ENCODE results near the gene THRAP3. TPM values are rescaled to one million over a fixed set of nuclear protein-coding genes. Genes with fewer than 3 reads are reported as not detected.

Gene THRAP3
- total RNA-seq, 1 experiment from 2014 or later: 86.8 TPM

GRCh38 chr1:36287595-36287994 lies 63.4 kb downstream of the THRAP3 start:
- H3K36me3 Mint-ChIP-seq (ENCODE audit: insufficient read depth, unreplicated experiment): peaks cover 80% of the 10 kb centered on the region
- POLR2A ChIA-PET: no interaction called here

GRCh38 chr1:36295390-36295789 lies 71.1 kb downstream of the THRAP3 start:
- Mint-ChIP-seq H3K36me3 (ENCODE audit: insufficient read depth, unreplicated experiment) (peaks cover 73% of the 10 kb centered on the region), H3K27ac (ENCODE audit: unreplicated experiment) (no peak overlapping the region)
- no peak for TF ChIP-seq CTCF (IDR thresholded peaks at IDR 0.05; ENCODE audit: insufficient read depth in 1 of 2, low read depth in 1 of 2, low read length in 1 of 2, severe bottlenecking in 1 of 2, unreplicated experiment in 1 of 2)

More at GRCh38 chr1:36287595-36287994, 63.4 kb downstream of the THRAP3 start:
- H3K9me3 Mint-ChIP-seq (ENCODE audit: unreplicated experiment): no peaks in the 10 kb centered on the region
- no peak overlapping the region for H3K4me3 Mint-ChIP-seq (ENCODE audit: unreplicated experiment)
- BruUV-seq (replicated peaks): no TSS peak
- no peak for TF ChIP-seq CTCF (IDR thresholded peaks at IDR 0.05; ENCODE audit: insufficient read depth in 1 of 2, low read depth in 1 of 2, low read length in 1 of 2, severe bottlenecking in 1 of 2, unreplicated experiment in 1 of 2)
- no peak overlapping the region for H3K27ac Mint-ChIP-seq (ENCODE audit: unreplicated experiment)
- intact Hi-C loops (cut with micrococcal nuclease; ENCODE audit: unreplicated experiment): no loop called here
- H3K4me1 Mint-ChIP-seq (ENCODE audit: low read depth, unreplicated experiment): no peaks in the 10 kb centered on the region
- H3K9me3 ChIP-seq: no peaks in the 10 kb centered on the region
- no peaks in the 10 kb centered on the region for H3K36me3 ChIP-seq (ENCODE audit: control insufficient read depth, insufficient read depth, low read length)
- DNase-seq: no peak
- no peaks in the 10 kb centered on the region for H3K27me3 ChIP-seq (replicated peaks; ENCODE audit: control insufficient read depth, insufficient read depth, low read length)
- CTCF ChIA-PET: no interaction called here
- H3K27me3 Mint-ChIP-seq (ENCODE audit: insufficient read depth, unreplicated experiment): no peaks in the 10 kb centered on the region
- no peaks in the 10 kb centered on the region for H3K4me1 ChIP-seq
- no peak overlapping the region for H3K4me3 ChIP-seq (ENCODE audit: low read depth, low read length)

GRCh38 chr1:36297062-36297461 lies 72.8 kb downstream of the THRAP3 start:
- no peaks in the 10 kb centered on the region for H3K9me3 Mint-ChIP-seq (ENCODE audit: unreplicated experiment)
- no TSS peak for BruUV-seq (replicated peaks)
- Histone ChIP-seq H3K4me3 (ENCODE audit: low read depth, low read length) (no peak overlapping the region), H3K36me3 (ENCODE audit: control insufficient read depth, insufficient read depth, low read length) (no peaks in the 10 kb centered on the region; the same call in none of the 2 replicates), H3K4me1 (no peaks in the 10 kb centered on the region), H3K27me3 (replicated peaks; ENCODE audit: control insufficient read depth, insufficient read depth, low read length) (no peaks in the 10 kb centered on the region), H3K9me3 (no peaks in the 10 kb centered on the region)
- H3K27me3 Mint-ChIP-seq (ENCODE audit: insufficient read depth, unreplicated experiment): no peaks in the 10 kb centered on the region
- no peak for TF ChIP-seq CTCF (IDR thresholded peaks at IDR 0.05; ENCODE audit: insufficient read depth in 1 of 2, low read depth in 1 of 2, low read length in 1 of 2, severe bottlenecking in 1 of 2, unreplicated experiment in 1 of 2)
- ChIA-PET POLR2A (no interaction called here), CTCF (no interaction called here)
- H3K4me1 Mint-ChIP-seq (ENCODE audit: low read depth, unreplicated experiment): peaks cover 7% of the 10 kb centered on the region
- intact Hi-C loops (cut with micrococcal nuclease; ENCODE audit: unreplicated experiment): no loop called here
- H3K36me3 Mint-ChIP-seq (ENCODE audit: insufficient read depth, unreplicated experiment): peaks cover 73% of the 10 kb centered on the region
- H3K4me3 Mint-ChIP-seq (ENCODE audit: unreplicated experiment): no peak overlapping the region
- H3K27ac Mint-ChIP-seq (ENCODE audit: unreplicated experiment): no peak overlapping the region
- no peak for DNase-seq

More at GRCh38 chr1:36295390-36295789, 71.1 kb downstream of the THRAP3 start:
- POLR2A ChIA-PET: no interaction called here
- no TSS peak for BruUV-seq (replicated peaks)
- H3K4me1 Mint-ChIP-seq (ENCODE audit: low read depth, unreplicated experiment): peaks cover 7% of the 10 kb centered on the region
- no peaks in the 10 kb centered on the region for H3K9me3 ChIP-seq
- no peaks in the 10 kb centered on the region for H3K36me3 ChIP-seq (ENCODE audit: control insufficient read depth, insufficient read depth, low read length)
- CTCF ChIA-PET: no interaction called here
- intact Hi-C loops (cut with micrococcal nuclease; ENCODE audit: unreplicated experiment): no loop called here
- no peaks in the 10 kb centered on the region for H3K27me3 ChIP-seq (replicated peaks; ENCODE audit: control insufficient read depth, insufficient read depth, low read length)
- no peaks in the 10 kb centered on the region for H3K27me3 Mint-ChIP-seq (ENCODE audit: insufficient read depth, unreplicated experiment)
- no peaks in the 10 kb centered on the region for H3K4me1 ChIP-seq
- no peak for DNase-seq
- no peak overlapping the region for H3K4me3 Mint-ChIP-seq (ENCODE audit: unreplicated experiment)
- no peak overlapping the region for H3K4me3 ChIP-seq (ENCODE audit: low read depth, low read length)
- H3K9me3 Mint-ChIP-seq (ENCODE audit: unreplicated experiment): no peaks in the 10 kb centered on the region

All from Caco-2 (cell line).